ENCODE measurements around the gene RHOF.

Gene RHOF

DNA sequence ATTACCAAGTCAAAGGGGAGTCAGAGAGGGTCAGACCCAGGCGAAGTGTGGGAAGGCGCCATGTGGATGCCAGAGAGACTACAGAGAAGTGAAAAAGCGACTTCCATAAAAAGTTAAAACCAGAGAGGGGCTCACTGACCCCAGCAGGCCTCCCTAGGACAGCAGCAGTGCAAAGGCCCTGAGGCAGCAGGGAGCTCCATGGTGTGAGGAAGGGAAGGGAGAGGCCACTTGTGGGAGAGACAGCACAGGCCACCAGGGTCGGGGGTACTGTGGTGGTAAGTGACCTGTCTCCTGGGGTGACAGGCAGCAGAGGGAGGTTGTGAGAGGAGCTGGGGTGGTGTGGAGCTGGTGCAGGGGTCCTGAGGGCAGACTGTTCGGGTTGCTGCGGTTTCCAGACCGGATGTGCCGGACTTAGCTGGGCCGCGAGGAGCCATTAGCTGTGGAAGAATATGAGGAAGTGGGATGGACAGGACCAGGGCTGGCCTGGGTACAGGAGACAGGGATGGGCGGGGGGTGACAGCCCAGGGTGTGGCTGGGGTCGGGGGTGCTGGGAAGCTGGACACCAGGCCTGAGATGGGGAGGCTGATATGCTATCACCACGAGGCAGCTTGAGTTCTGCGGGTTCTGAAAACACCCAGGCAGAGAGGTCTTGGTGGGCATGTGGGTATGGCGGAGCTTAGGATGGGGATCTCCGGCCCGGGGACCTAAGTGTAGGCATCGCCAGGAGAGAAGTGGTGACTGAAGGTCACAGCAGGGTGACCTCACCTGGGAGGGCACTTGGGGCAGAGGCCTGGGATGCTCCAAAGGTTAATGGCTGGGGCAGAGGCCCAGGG, 33.0 kb upstream of the RHOF start:
- H2AFZ ChIP-seq (ENCODE audit: low read depth, low read length, severe bottlenecking), result no peak overlapping the region
- no peaks in the 10 kb centered on the region for H3K9me3 ChIP-seq (ENCODE audit: insufficient read depth, low read length)
- H3K9me2 ChIP-seq (replicated peaks; ENCODE audit: insufficient read depth, low read length), result no peaks in the 10 kb centered on the region
- no peaks in the 10 kb centered on the region for H4K20me1 ChIP-seq (ENCODE audit: low read depth, low read length)
- peaks cover 12% of the 10 kb centered on the region; the same call in 1 of the 2 replicates for H3K36me3 ChIP-seq (ENCODE audit: low read length)
- H3K4me2 ChIP-seq (ENCODE audit: low read depth, low read length, poor library complexity, severe bottlenecking), result no peak overlapping the region
- TF ChIP-seq EZH2phosphoT487 (conservative IDR thresholded peaks at IDR 0.05; ENCODE audit: low read length), result no peak
- TF ChIP-seq, protein P1, sequence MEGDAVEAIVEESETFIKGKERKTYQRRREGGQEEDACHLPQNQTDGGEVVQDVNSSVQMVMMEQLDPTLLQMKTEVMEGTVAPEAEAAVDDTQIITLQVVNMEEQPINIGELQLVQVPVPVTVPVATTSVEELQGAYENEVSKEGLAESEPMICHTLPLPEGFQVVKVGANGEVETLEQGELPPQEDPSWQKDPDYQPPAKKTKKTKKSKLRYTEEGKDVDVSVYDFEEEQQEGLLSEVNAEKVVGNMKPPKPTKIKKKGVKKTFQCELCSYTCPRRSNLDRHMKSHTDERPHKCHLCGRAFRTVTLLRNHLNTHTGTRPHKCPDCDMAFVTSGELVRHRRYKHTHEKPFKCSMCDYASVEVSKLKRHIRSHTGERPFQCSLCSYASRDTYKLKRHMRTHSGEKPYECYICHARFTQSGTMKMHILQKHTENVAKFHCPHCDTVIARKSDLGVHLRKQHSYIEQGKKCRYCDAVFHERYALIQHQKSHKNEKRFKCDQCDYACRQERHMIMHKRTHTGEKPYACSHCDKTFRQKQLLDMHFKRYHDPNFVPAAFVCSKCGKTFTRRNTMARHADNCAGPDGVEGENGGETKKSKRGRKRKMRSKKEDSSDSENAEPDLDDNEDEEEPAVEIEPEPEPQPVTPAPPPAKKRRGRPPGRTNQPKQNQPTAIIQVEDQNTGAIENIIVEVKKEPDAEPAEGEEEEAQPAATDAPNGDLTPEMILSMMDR (IDR thresholded peaks at IDR 0.05; ENCODE audit: insufficient read depth, low read length, poor library complexity, severe bottlenecking), result no peak
- H3K27me3 ChIP-seq (ENCODE audit: low read length), result no peaks in the 10 kb centered on the region
- no peak overlapping the region for H3K27ac ChIP-seq (ENCODE audit: low read depth, low read length)
- H3K79me2 ChIP-seq (ENCODE audit: insufficient read depth, low read length), result no peaks in the 10 kb centered on the region
- no peak overlapping the region for H3K9ac ChIP-seq (ENCODE audit: low read length)
- H3F3A ChIP-seq (ENCODE audit: insufficient read depth), result no peaks in the 10 kb centered on the region
- H3K4me3 ChIP-seq (ENCODE audit: insufficient read depth, low read length, poor library complexity, severe bottlenecking), result no peak overlapping the region

DNA sequence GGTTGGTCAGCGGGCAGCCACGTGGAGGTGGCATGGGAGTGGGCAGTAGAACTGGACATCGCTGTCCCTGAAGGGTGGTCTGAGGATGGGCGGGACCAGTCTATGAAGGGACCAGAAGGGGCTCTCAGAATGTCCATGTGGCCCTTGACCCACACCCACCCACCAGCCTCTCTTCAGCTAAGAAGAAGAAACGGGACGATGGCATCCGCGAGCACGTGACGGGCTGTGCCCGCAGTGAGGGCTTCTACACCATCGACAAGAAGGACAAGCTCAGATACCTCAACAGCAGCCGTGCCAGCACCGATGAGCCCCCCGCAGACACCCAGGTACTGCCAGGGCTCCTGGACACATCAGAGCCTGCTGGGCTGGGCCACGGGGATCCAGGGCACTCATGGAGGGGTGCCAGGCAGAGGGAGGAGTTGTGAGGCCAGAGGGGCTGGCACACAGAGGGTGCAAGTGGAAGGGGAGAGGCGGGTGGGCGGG, 31.6 kb upstream of the RHOF start:
- Histone ChIP-seq H3K27me3 (ENCODE audit: low read length) (no peaks in the 10 kb centered on the region), H4K20me1 (ENCODE audit: low read depth, low read length) (no peaks in the 10 kb centered on the region), H2AFZ (ENCODE audit: low read depth, low read length, severe bottlenecking) (no peak overlapping the region), H3K27ac (ENCODE audit: low read depth, low read length) (no peak overlapping the region), H3K79me2 (ENCODE audit: insufficient read depth, low read length) (no peaks in the 10 kb centered on the region), H3K36me3 (ENCODE audit: low read length) (0 out of 2 replicates have a peak, but pooled peaks cover 7% of the 10 kb centered on the region), H3K9me2 (replicated peaks; ENCODE audit: insufficient read depth, low read length) (no peaks in the 10 kb centered on the region), H3K9me3 (ENCODE audit: insufficient read depth, low read length) (no peaks in the 10 kb centered on the region), H3K9ac (ENCODE audit: low read length) (no peak overlapping the region), H3F3A (ENCODE audit: insufficient read depth) (no peaks in the 10 kb centered on the region), H3K4me2 (ENCODE audit: low read depth, low read length, poor library complexity, severe bottlenecking) (no peak overlapping the region), H3K4me3 (ENCODE audit: insufficient read depth, low read length, poor library complexity, severe bottlenecking) (no peak overlapping the region)
- TF ChIP-seq, protein P1 (IDR thresholded peaks at IDR 0.05; ENCODE audit: insufficient read depth, low read length, poor library complexity, severe bottlenecking), result no peak
- TF ChIP-seq EZH2phosphoT487 (conservative IDR thresholded peaks at IDR 0.05; ENCODE audit: low read length), result no peak

DNA sequence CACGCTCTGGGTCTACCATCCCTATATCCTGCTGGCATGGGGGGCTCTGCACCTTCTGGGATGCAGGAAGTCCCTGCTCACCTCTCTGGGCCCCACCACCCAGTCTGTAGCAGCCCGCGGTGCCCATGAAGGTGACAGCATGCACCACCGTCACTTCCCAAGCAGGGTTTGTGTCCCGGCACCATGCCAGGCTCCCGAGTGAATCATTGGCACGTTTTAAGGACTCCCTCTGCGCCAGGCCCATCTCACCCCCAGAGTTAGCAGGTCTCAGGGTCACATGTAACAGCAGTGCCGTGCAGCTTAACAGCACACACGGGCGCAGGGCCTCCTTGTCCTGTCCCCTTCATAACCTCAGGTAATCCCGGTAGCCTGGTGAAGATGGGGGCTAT, 30.2 kb upstream of the RHOF start:
- no peaks in the 10 kb centered on the region for H3K9me2 ChIP-seq (replicated peaks; ENCODE audit: insufficient read depth, low read length)
- H3K4me2 ChIP-seq (ENCODE audit: low read depth, low read length, poor library complexity, severe bottlenecking), result no peak overlapping the region
- no peaks in the 10 kb centered on the region for H3K79me2 ChIP-seq (ENCODE audit: insufficient read depth, low read length)
- no peaks in the 10 kb centered on the region for H3F3A ChIP-seq (ENCODE audit: insufficient read depth)
- no peak overlapping the region for H2AFZ ChIP-seq (ENCODE audit: low read depth, low read length, severe bottlenecking)
- no peaks in the 10 kb centered on the region for H4K20me1 ChIP-seq (ENCODE audit: low read depth, low read length)
- H3K4me3 ChIP-seq (ENCODE audit: insufficient read depth, low read length, poor library complexity, severe bottlenecking), result no peak overlapping the region
- H3K27ac ChIP-seq (ENCODE audit: low read depth, low read length), result no peak overlapping the region
- no peak overlapping the region for H3K9ac ChIP-seq (ENCODE audit: low read length)
- no peaks in the 10 kb centered on the region for H3K9me3 ChIP-seq (ENCODE audit: insufficient read depth, low read length)
- 0 out of 2 replicates have a peak, but pooled peaks cover 2% of the 10 kb centered on the region for H3K36me3 ChIP-seq (ENCODE audit: low read length)
- no peaks in the 10 kb centered on the region for H3K27me3 ChIP-seq (ENCODE audit: low read length)
- TF ChIP-seq, protein P1 (IDR thresholded peaks at IDR 0.05; ENCODE audit: insufficient read depth, low read length, poor library complexity, severe bottlenecking), result no peak
- no peak for TF ChIP-seq EZH2phosphoT487 (conservative IDR thresholded peaks at IDR 0.05; ENCODE audit: low read length)
